Cardiac muscle cell (in vitro differentiated cells and primary cell): ENCODE measurements around the gene KANSL1. TPM values are rescaled to one million over a fixed set of nuclear protein-coding genes. Genes with fewer than 3 reads are reported as not detected.

Experiments used
- DNase-seq, 2 donors: peaks; one replicate each; pipeline versions ENCODE4 v3.0.0 to v3.0.0-alpha.2; 2010 to 2017; ENCODE audit warnings: low read depth in 1 of 2, low spot score in 1 of 2
- H3K27ac ChIP-seq: fragments of 200-600 bp; sonication (generic); 2 replicates; pipeline ENCODE4 v1.5.1; 2016
- H3K27me3 ChIP-seq: fragments of 200-600 bp; sonication (generic); 2 replicates; pipeline ENCODE4 v1.6.0; 2016; ENCODE audit warnings: control low read depth
- H3K36me3 ChIP-seq: fragments of 200-600 bp; sonication (generic); 2 replicates; pipeline ENCODE4 v1.5.1; 2016; ENCODE audit warnings: control low read depth
- H3K4me1 ChIP-seq: fragments of 200-600 bp; sonication (generic); 2 replicates; pipeline ENCODE4 v1.8.1; 2017; ENCODE audit warnings: low read depth, mild to moderate bottlenecking, mixed run types
- H3K4me3 ChIP-seq: fragments of 200-600 bp; sonication (generic); 2 replicates; pipeline ENCODE4 v1.5.1; 2016; ENCODE audit warnings: mild to moderate bottlenecking
- H3K9me3 ChIP-seq: fragments of 200-600 bp; sonication (generic); 2 replicates; pipeline ENCODE4 v1.5.1; 2017; ENCODE audit warnings: low read depth, mild to moderate bottlenecking, control low read depth
- polyA plus RNA-seq: library from polyadenylated mRNA; unstranded; fragments of >200 nt; fragmentation: Nextera tagmentation; extraction: Ambion mirVana; gene quantifications from 2 replicates; pipeline ENCODE4 v1.2.1, GENCODE V29; 2016
- total RNA-seq: library from RNA; depleted of rRNA; stranded (reverse); fragments of >200 nt; gene quantifications from 2 replicates; pipeline ENCODE4 v1.2.3, GENCODE V29; 2016
- TF ChIP-seq, protein P1 (sequence below): IDR thresholded peaks from 2 replicates; pipeline ENCODE4 v1.5.1; 2012; ENCODE audit warnings: low read depth, mild to moderate bottlenecking, low read length

The KANSL1 gene
- total and polyA plus RNA-seq, 2 experiments from 2014 or later = 52.6 to 109 TPM

DNA sequence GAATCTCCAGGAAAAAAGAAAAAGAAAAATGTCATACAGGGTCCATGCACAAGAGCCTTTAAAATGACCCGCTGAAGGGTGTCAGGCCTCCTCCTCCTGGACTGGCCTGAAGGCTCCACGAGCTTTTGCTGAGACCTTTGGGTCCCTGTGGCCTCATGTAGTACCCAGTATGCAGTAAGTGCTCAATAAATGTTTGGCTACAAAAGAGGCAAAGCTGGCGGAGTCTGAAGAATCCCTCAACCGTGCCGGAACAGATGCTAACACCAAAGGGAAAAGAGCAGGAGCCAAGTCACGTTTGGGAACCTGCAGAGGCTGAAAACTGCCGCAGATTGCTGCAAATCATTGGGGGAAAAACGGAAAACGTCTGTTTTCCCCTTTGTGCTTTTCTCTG is 193.3 kb downstream of the KANSL1 start:
- Histone ChIP-seq H3K36me3 (no peaks in the 10 kb centered on the region), H3K27ac (no peak overlapping the region), H3K4me3 (no peak overlapping the region), H3K9me3 (no peaks in the 10 kb centered on the region), H3K4me1 (no peaks in the 10 kb centered on the region), H3K27me3 (no peaks in the 10 kb centered on the region)
- DNase-seq = no peak
- TF ChIP-seq, protein P1, sequence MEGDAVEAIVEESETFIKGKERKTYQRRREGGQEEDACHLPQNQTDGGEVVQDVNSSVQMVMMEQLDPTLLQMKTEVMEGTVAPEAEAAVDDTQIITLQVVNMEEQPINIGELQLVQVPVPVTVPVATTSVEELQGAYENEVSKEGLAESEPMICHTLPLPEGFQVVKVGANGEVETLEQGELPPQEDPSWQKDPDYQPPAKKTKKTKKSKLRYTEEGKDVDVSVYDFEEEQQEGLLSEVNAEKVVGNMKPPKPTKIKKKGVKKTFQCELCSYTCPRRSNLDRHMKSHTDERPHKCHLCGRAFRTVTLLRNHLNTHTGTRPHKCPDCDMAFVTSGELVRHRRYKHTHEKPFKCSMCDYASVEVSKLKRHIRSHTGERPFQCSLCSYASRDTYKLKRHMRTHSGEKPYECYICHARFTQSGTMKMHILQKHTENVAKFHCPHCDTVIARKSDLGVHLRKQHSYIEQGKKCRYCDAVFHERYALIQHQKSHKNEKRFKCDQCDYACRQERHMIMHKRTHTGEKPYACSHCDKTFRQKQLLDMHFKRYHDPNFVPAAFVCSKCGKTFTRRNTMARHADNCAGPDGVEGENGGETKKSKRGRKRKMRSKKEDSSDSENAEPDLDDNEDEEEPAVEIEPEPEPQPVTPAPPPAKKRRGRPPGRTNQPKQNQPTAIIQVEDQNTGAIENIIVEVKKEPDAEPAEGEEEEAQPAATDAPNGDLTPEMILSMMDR = no peak

DNA sequence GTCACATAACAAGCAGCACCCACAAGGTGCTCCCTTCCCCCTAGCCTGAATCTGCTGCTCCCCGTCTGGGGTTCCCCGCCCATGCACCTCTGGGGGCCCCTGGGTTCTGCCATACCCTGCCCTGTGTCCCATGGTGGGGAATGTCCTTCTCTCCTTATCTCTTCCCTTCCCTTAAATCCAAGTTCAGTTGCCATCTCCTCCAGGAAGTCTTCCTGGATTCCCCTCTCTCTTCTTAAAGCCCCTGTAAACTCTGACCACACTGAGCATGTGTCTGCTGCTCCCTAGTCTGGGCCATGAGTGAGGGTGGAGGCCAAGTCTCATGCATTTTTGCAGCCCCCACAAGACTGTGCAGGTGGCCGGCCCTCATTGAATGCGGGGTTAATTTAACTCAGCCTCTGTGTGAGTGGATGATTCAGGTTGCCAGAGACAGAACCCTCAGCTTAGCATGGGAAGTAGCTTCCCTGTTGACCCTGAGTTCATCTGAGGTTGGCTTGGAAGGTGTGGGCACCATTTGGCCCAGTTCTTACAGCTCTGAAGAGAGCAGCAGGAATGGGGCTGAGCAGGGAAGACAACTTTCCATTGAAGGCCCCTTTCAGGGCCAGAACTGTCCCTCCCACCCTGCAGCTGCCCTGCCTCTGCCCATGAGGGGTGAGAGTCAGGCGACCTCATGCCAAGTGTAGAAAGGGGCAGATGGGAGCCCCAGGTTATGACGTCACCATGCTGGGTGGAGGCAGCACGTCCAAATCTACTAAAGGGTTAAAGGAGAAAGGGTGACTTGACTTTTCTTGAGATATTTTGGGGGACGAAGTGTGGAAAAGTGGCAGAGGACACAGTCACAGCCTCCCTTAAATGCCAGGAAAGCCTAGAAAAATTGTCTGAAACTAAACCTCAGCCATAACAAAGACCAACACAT is 194.0 kb downstream of the KANSL1 start, which contains the start of gene STH:
TSS of gene STH (plus strand) at position 264 of the 913 bp plus-strand sequence. CDS start at position 294, 30 bp downstream.
- no peaks in the 10 kb centered on the region for H3K4me1 ChIP-seq
- no peaks in the 10 kb centered on the region for H3K27me3 ChIP-seq
- no peaks in the 10 kb centered on the region for H3K9me3 ChIP-seq
- H3K4me3 ChIP-seq = no peak within 1 kb of the TSS
- H3K36me3 ChIP-seq = no peaks in the 10 kb centered on the region
- no peak for DNase-seq
- H3K27ac ChIP-seq = no peak within 1 kb of the TSS
- TF ChIP-seq, protein P1 = no peak

DNA sequence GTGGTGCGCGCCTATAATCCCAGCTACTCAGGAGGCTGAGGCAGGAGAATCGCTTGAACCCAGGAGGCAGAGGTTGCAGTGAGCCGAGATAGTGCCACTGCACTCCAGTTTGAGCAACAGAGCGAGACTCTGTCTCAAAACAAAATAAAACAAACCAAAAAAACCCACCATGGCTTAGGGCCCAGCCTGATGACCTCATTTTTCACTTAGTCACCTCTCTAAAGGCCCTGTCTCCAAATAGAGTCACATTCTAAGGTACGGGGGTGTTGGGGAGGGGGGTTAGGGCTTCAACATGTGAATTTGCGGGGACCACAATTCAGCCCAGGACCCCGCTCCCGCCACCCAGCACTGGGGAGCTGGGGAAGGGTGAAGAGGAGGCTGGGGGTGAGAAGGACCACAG is 195.6 kb downstream of the KANSL1 start:
- DNase-seq = peak in 1 of 2 donors; percentile 46
- TF ChIP-seq, protein P1 = no peak
- Histone ChIP-seq H3K27me3 (no peaks in the 10 kb centered on the region), H3K36me3 (no peaks in the 10 kb centered on the region), H3K27ac (no peak overlapping the region), H3K4me1 (no peaks in the 10 kb centered on the region), H3K9me3 (no peaks in the 10 kb centered on the region), H3K4me3 (no peak overlapping the region)

DNA sequence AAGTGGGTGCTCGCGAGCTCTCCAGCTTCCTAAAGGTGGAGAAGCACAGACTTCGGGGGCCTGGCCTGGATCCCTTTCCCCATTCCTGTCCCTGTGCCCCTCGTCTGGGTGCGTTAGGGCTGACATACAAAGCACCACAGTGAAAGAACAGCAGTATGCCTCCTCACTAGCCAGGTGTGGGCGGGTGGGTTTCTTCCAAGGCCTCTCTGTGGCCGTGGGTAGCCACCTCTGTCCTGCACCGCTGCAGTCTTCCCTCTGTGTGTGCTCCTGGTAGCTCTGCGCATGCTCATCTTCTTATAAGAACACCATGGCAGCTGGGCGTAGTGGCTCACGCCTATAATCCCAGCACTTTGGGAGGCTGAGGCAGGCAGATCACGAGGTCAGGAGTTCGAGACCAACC is 196.1 kb downstream of the KANSL1 start:
- TF ChIP-seq, protein P1 = no peak

DNA sequence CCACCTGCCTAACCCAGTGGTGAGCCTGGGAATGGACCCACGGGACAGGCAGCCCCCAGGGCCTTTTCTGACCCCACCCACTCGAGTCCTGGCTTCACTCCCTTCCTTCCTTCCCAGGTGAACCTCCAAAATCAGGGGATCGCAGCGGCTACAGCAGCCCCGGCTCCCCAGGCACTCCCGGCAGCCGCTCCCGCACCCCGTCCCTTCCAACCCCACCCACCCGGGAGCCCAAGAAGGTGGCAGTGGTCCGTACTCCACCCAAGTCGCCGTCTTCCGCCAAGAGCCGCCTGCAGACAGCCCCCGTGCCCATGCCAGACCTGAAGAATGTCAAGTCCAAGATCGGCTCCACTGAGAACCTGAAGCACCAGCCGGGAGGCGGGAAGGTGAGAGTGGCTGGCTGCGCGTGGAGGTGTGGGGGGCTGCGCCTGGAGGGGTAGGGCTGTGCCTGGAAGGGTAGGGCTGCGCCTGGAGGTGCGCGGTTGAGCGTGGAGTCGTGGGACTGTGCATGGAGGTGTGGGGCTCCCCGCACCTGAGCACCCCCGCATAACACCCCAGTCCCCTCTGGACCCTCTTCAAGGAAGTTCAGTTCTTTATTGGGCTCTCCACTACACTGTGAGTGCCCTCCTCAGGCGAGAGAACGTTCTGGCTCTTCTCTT is 196.8 kb downstream of the KANSL1 start:
- Histone ChIP-seq H3K9me3 (no peaks in the 10 kb centered on the region), H3K4me1 (no peaks in the 10 kb centered on the region), H3K27me3 (no peaks in the 10 kb centered on the region), H3K27ac (no peak overlapping the region), H3K4me3 (no peak overlapping the region), H3K36me3 (no peaks in the 10 kb centered on the region)
- TF ChIP-seq, protein P1 = no peak
- DNase-seq = no peak

More for the DNA sequence above, 196.1 kb downstream of the KANSL1 start:
- Histone ChIP-seq H3K4me3 (no peak overlapping the region), H3K4me1 (no peaks in the 10 kb centered on the region), H3K9me3 (no peaks in the 10 kb centered on the region), H3K27me3 (no peaks in the 10 kb centered on the region), H3K36me3 (no peaks in the 10 kb centered on the region), H3K27ac (no peak overlapping the region)
- no peak for DNase-seq
